C4-2B (cell line): ENCODE results near the gene DYRK4.

Experiments used
- ZFX ChIP-seq: fragments of 450-650 bp; IDR thresholded peaks from 2 replicates; pipeline ENCODE4 v1.6.1; 2017
- TF ChIP-seq, protein P1 (sequence below): fragments of 450-650 bp; conservative IDR thresholded peaks from 2 replicates; pipeline ENCODE4 v1.5.1; 2017; ENCODE audit warnings: mild to moderate bottlenecking

DNA sequence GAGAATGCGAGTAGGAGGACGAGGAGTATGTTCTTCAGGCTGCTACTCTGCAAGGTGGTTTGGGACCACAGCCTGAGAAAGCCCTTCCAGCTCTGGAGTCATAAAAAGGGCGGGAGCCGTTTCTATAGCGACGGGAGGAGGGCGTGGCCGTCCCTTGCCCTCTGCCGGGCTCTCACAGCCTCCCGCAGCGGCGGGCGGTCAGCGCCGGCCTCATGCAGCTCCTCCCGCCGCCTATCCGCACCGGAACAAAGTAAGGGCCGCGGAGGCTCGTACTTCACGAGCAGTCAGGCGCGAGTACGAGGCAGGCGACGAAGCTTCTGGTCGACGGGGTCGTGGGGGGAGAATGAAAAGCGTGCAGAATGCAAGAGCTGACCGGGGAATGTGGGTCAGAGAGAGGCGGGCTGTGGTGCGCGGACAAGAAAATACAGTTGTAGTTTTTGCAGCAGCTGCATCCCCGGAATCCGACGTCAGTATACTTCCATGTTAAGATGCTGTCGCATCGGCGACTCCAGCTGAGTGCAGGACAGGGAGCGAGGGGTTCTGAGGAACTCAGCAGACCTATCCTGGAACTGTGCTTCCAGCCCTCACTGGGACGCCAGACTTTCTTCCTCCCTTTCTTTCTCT is at the start of gene DYRK4:
- TF ChIP-seq, protein P1, sequence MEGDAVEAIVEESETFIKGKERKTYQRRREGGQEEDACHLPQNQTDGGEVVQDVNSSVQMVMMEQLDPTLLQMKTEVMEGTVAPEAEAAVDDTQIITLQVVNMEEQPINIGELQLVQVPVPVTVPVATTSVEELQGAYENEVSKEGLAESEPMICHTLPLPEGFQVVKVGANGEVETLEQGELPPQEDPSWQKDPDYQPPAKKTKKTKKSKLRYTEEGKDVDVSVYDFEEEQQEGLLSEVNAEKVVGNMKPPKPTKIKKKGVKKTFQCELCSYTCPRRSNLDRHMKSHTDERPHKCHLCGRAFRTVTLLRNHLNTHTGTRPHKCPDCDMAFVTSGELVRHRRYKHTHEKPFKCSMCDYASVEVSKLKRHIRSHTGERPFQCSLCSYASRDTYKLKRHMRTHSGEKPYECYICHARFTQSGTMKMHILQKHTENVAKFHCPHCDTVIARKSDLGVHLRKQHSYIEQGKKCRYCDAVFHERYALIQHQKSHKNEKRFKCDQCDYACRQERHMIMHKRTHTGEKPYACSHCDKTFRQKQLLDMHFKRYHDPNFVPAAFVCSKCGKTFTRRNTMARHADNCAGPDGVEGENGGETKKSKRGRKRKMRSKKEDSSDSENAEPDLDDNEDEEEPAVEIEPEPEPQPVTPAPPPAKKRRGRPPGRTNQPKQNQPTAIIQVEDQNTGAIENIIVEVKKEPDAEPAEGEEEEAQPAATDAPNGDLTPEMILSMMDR = no peak
- no peak for TF ChIP-seq ZFX
